Fibroblast of lung (primary cell): ENCODE results near the gene KIAA1614. TPM values are rescaled to one million over a fixed set of nuclear protein-coding genes. Genes with fewer than 3 reads are reported as not detected.

ENCODE experiments used
- DNase-seq, 2 donors: peaks; one replicate each; pipeline versions ENCODE4 v3.0.0 to v3.0.0-alpha.2; 2010; ENCODE audit warnings: low read depth in 2 of 2
- H2AFZ ChIP-seq: 2 replicates; pipeline ENCODE4 v1.5.1; 2012; ENCODE audit warnings: low read length, control low read depth, inconsistent platforms
- H3K27ac ChIP-seq: 2 replicates; pipeline ENCODE4 v1.5.1; 2011; ENCODE audit warnings: low read length, control low read depth; ENCODE audit not compliant: insufficient read depth
- H3K27me3 ChIP-seq: 2 replicates; pipeline ENCODE4 v1.5.1; 2011; ENCODE audit warnings: mild to moderate bottlenecking, low read length; ENCODE audit not compliant: control insufficient read depth, insufficient read depth
- H3K36me3 ChIP-seq: 2 replicates; pipeline ENCODE4 v1.5.1; 2011; ENCODE audit warnings: low read length; ENCODE audit not compliant: control insufficient read depth, insufficient read depth
- H3K4me1 ChIP-seq: 2 replicates; pipeline ENCODE4 v1.5.1; 2011; ENCODE audit warnings: low read length; ENCODE audit not compliant: control insufficient read depth, insufficient read depth; ENCODE audit errors: extremely low read depth
- H3K4me2 ChIP-seq: 2 replicates; pipeline ENCODE4 v1.5.1; 2011; ENCODE audit warnings: low read length, control low read depth; ENCODE audit not compliant: insufficient read depth; ENCODE audit errors: extremely low read depth
- H3K4me3 ChIP-seq, 4 experiments: fragments of 200-600 bp in 1 of 4; sonication (generic) in 1 of 4; replicated peaks in 1 of 4; 2 replicates each; pipeline ENCODE4 v1.5.1; 2011 to 2016; ENCODE audit warnings: low read length in 4 of 4, low read depth in 3 of 4, mild to moderate bottlenecking in 3 of 4, control low read depth in 2 of 4, inconsistent platforms in 1 of 4, mixed read lengths in 1 of 4; ENCODE audit not compliant: insufficient read depth in 1 of 4; ENCODE audit errors: control extremely low read depth in 1 of 4
- H3K79me2 ChIP-seq: 2 replicates; pipeline ENCODE4 v1.5.1; 2012; ENCODE audit warnings: mild to moderate bottlenecking, low read length, inconsistent platforms; ENCODE audit not compliant: control insufficient read depth, insufficient read depth
- H3K9ac ChIP-seq: 2 replicates; pipeline ENCODE4 v1.5.1; 2011; ENCODE audit warnings: mild to moderate bottlenecking, low read length, control low read depth; ENCODE audit not compliant: insufficient read depth
- H3K9me3 ChIP-seq: 2 replicates; pipeline ENCODE4 v1.5.1; 2012; ENCODE audit warnings: low read depth, low read length; ENCODE audit not compliant: control insufficient read depth, insufficient read depth
- H4K20me1 ChIP-seq: 2 replicates; pipeline ENCODE4 v1.5.1; 2011; ENCODE audit warnings: low read length; ENCODE audit not compliant: control insufficient read depth, insufficient read depth; ENCODE audit errors: extremely low read depth
- CTCF ChIP-seq, 2 donors: IDR thresholded peaks in 1 of 2; conservative IDR thresholded peaks in 1 of 2; 1 replicate in 1 of 2; 2 replicates in 1 of 2; pipeline ENCODE4 v1.5.1; 2011 to 2012; ENCODE audit warnings: low read length in 2 of 2, control low read depth in 1 of 2, inconsistent platforms in 1 of 2, low read depth in 1 of 2, mild to moderate bottlenecking in 1 of 2
- EZH2 ChIP-seq: IDR thresholded peaks from 2 replicates; pipeline ENCODE4 v1.5.1; 2012; ENCODE audit warnings: low read length, control low read depth, mild to moderate bottlenecking; ENCODE audit errors: missing control alignments
- polyA plus RNA-seq, 2 donors: library from polyadenylated mRNA; depleted of rRNA in 1 of 2; stranded (reverse) in 1 of 2; unstranded in 1 of 2; fragments of >200 nt; gene quantifications; 2 replicates each; pipeline ENCODE4 v1.2.1, GENCODE V29; 2011 to 2012; ENCODE audit warnings: missing spikeins in 1 of 2
- total RNA-seq: library from RNA; depleted of rRNA; stranded (reverse); fragments of >200 nt; gene quantifications from 2 replicates; pipeline ENCODE4 v1.2.1, GENCODE V29; 2014

Gene KIAA1614
- total and polyA plus RNA-seq, 2 donors (not counting 1 experiment from before 2014, with no cell fraction given), result 3.0 to 8.1 TPM

GRCh38 chr1:180982422-180982821 lies 69.7 kb downstream of the KIAA1614 start:
- no peaks in the 10 kb centered on the region for H4K20me1 ChIP-seq
- no peak overlapping the region for H3K9ac ChIP-seq
- TF ChIP-seq CTCF (conservative IDR thresholded peaks at IDR 0.05 in 1 of 2, IDR thresholded peaks at IDR 0.05 in 1 of 2; ENCODE audit: low read depth in 1 of 2, low read length in 2 of 2) (no peak), EZH2 (no peak)
- no peak overlapping the region for H3K27ac ChIP-seq
- peaks cover 8% of the 10 kb centered on the region for H3K36me3 ChIP-seq
- H2AFZ ChIP-seq, result no peak overlapping the region
- no peaks in the 10 kb centered on the region for H3K79me2 ChIP-seq
- H3K4me1 ChIP-seq, result no peaks in the 10 kb centered on the region
- no peaks in the 10 kb centered on the region for H3K9me3 ChIP-seq
- H3K4me3 ChIP-seq, result no peak overlapping the region
- no peak for DNase-seq
- no peak overlapping the region for H3K4me2 ChIP-seq
- H3K27me3 ChIP-seq, result no peaks in the 10 kb centered on the region

GRCh38 chr1:180988253-180988752 lies 75.6 kb downstream of the KIAA1614 start:
- no peaks in the 10 kb centered on the region for H3K4me1 ChIP-seq
- DNase-seq, result peak in 1 of 2 donors; percentile 25
- no peak overlapping the region for H3K27ac ChIP-seq
- H3K36me3 ChIP-seq, result peaks cover 10% of the 10 kb centered on the region
- H3K4me2 ChIP-seq, result no peak overlapping the region
- TF ChIP-seq CTCF (conservative IDR thresholded peaks at IDR 0.05 in 1 of 2, IDR thresholded peaks at IDR 0.05 in 1 of 2; ENCODE audit: low read depth in 1 of 2, low read length in 2 of 2), result no peak
- H3K9me3 ChIP-seq, result no peaks in the 10 kb centered on the region
- no peak overlapping the region for H3K9ac ChIP-seq
- H3K79me2 ChIP-seq, result no peaks in the 10 kb centered on the region
- H3K4me3 ChIP-seq, result no peak overlapping the region
- no peak overlapping the region for H2AFZ ChIP-seq
- H3K27me3 ChIP-seq, result no peaks in the 10 kb centered on the region
- H4K20me1 ChIP-seq, result no peaks in the 10 kb centered on the region

- Histone ChIP-seq H3K4me2 (no peak overlapping the region), H3K9me3 (no peaks in the 10 kb centered on the region), H4K20me1 (no peaks in the 10 kb centered on the region), H3K79me2 (no peaks in the 10 kb centered on the region), H3K4me1 (no peaks in the 10 kb centered on the region), H3K4me3 (no peak overlapping the region), H3K9ac (no peak overlapping the region), H3K27ac (no peak overlapping the region), H3K27me3 (no peaks in the 10 kb centered on the region), H3K36me3 (peaks cover 2% of the 10 kb centered on the region), H2AFZ (no peak overlapping the region)
- DNase-seq, result no peak
- TF ChIP-seq CTCF (conservative IDR thresholded peaks at IDR 0.05 in 1 of 2, IDR thresholded peaks at IDR 0.05 in 1 of 2; ENCODE audit: low read depth in 1 of 2, low read length in 2 of 2) (no peak), EZH2 (no peak)
These were observed 81.6 kb downstream of the KIAA1614 start for GRCh38 chr1:180994262-180994661.
